Activated T-cell treated with anti-CD3 and anti-CD28 coated beads, Interleukin-2, amount 50 U/mL, for 1 hour (primary cell): ENCODE measurements around the gene MARK2.
"Not testable (repeated sequence)": the region's sequence is repeated elsewhere in the genome, so short reads cannot be mapped to it uniquely, and the experiment has no call there.

Experiments
- DNase-seq: peaks from one replicate; pipeline ENCODE4 v3.0.0-alpha.2; 2020

Gene MARK2

GRCh38 chr11:63838678-63839507 lies at the start of gene MARK2:
MARK2 (plus strand) TSS chr11:63839110; CDS start chr11:63839507, 397 bp downstream.
- peak; percentile 100 for DNase-seq

GRCh38 chr11:63791495-63792167 lies 47.3 kb upstream of the MARK2 start:
- no peak for DNase-seq

GRCh38 chr11:63793161-63793560 lies 45.7 kb upstream of the MARK2 start:
- no peak for DNase-seq

DNA sequence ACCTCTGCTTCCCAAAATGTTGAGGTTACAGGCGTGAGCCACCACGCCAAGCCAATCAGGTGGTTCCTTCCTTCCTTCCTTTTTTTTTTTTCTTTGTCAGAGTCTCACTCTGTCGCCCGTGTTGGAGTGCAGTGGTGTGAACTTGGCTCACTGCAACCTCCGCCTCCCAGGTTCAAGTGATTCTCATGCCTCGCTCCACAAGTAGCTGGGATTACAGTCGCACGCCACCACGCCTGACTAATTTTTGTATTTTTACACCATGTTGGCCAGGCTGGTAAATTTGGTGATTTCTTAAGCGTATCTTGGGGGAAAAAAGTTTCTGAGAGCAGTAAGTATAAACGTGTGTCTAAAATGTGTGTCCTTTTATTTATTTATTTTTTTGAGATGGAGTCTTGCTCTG lies 43.8 kb upstream of the MARK2 start:
- DNase-seq = no peak

DNA sequence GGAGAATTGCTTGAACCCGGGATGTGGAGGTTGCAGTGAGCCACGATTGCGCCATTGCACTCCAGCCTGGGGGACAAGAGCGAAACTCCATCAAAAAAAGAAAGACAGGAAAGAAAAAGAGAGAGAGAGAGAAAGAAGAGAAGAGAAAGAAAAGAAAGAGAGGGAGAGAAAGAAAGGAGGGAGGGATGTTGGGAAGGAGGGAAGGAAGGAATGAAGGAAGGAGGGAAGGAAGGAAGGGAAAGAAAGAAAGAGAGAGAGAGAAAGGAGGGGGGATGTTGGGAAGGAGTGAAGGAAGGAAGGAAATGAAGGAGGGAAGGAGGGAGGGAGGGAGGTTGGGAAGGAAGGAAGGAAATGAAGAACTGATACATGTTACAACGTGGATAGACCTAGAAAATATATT lies 38.0 kb upstream of the MARK2 start:
- DNase-seq = no peak

DNA sequence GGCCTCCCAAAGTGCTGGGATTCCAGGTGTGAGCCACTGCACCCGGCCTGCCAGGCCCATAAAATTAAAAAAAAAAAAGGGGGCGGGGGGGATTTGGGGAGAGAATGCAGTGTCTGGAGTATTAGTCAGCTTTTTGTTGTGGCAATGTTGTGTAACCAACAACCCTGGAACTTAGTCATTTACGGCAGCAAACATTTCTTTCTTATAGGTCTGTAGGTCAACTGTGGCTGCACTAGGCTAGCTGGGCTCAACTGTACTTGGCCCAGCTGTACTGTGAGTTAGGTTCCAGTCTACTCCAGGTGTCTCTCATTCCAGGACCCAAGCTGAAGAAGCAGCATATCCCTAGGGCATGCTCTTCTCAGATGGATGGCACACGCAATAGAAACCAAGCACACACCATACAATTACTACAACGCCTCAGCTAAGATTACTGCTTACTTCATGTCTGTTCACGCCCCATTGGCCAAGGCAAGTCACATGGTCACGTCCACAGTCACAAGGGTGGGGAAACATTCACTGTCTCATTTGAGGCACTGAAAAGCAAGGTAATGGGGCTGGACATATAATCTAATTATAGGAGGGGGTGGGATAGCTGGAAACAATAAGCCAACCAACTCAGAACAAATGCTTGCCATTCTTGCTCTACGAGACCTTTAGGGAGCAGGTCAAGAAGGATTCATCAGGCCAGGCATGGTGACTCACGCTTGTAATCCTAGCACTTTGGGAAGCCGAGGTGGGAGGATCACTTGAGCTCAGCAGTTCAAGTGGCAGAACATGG lies 36.1 kb upstream of the MARK2 start:
- no peak for DNase-seq

GRCh38 chr11:63804259-63804658 lies 34.7 kb upstream of the MARK2 start:
- DNase-seq = no peak

GRCh38 chr11:63805844-63806415 lies 33.0 kb upstream of the MARK2 start:
- no peak for DNase-seq

DNA sequence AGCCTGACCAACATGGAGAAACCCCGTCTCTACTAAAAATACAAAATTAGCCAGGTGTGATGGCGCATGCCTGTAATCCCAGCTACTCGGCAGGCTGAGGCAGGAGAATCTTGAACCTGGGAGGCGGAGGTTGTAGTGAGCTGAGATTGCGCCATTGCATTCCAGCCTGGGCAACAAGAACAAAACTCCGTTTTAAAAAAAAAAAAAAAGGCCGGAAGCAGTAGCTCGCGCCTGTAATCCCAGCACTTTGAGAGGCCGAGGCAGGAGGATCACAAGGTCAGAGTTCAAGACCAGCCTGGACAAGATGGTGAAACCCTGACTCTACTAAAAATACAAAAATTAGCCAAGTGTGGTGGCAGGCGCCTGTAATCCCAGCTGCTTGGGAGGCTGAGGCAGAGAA lies 28.5 kb upstream of the MARK2 start:
- not testable (repeated sequence) for DNase-seq

DNA sequence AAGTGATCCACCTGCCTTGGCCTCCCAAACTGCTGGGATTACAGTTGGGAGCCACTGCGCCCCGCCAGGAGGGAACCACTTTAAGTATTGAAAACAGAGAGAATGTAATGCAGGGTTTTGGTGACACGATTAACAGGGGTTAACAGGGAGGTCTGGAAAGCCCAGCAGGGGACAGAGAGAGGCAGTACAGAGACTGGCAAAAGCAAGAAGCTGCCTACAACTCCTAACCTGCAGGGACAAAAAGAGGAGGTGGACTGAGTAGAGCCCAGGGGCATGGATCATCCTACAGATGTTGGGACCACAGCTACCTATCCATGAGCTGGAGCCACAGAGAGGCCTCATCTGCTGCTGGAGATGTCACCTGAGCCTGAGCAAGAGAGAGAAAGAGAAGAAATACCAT lies 27.4 kb upstream of the MARK2 start:
- DNase-seq = no peak

- DNase-seq = peak; percentile 77
These were observed 25.8 kb upstream of the MARK2 start, which contains the start of gene SPINDOC for GRCh38 chr11:63813035-63813562. SPINDOC (plus strand) TSS chr11:63813456; CDS start chr11:63813687, 231 bp downstream.

- peak; percentile 39 for DNase-seq
These were observed 25.1 kb upstream of the MARK2 start for GRCh38 chr11:63813563-63814382.

DNA sequence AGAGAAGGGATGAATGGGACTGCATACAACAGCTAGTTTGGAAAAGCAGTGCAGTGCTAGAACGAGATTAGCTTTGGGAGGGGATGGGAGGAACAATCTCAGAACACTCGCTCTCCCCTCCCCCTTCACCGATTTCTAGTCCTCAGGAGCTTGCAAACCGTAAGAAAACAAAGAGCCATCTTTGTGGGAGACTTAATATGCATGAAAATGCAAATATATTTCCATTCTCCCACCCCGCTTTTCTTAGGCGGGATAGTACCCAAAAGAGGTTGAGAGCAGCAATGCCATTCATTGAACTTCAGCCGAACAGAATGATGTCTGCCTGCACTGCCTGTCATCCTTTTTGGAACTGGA lies 24.6 kb upstream of the MARK2 start:
- DNase-seq = no peak

GRCh38 chr11:63816166-63816565 lies 22.7 kb upstream of the MARK2 start:
- no peak for DNase-seq

DNA sequence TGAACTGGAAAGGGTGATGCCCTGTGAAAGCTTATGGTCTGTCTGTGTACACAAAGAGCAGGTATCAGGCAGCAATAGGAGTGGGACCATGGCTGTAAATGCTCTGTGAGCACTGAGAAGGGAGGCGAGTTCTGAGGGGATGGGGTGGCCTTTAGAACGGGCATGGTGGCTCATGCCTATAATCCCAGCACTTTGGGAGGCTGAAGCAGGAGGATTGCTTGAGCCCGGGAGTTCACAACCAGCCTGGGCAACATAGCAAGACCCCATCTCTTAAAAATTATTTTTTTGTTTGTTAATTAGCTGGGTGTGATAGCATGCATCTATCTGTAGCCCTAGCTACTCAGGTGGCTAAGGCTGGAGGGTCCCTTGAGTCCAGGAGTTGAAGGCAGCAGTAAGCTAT lies 22.2 kb upstream of the MARK2 start:
- no peak for DNase-seq

DNA sequence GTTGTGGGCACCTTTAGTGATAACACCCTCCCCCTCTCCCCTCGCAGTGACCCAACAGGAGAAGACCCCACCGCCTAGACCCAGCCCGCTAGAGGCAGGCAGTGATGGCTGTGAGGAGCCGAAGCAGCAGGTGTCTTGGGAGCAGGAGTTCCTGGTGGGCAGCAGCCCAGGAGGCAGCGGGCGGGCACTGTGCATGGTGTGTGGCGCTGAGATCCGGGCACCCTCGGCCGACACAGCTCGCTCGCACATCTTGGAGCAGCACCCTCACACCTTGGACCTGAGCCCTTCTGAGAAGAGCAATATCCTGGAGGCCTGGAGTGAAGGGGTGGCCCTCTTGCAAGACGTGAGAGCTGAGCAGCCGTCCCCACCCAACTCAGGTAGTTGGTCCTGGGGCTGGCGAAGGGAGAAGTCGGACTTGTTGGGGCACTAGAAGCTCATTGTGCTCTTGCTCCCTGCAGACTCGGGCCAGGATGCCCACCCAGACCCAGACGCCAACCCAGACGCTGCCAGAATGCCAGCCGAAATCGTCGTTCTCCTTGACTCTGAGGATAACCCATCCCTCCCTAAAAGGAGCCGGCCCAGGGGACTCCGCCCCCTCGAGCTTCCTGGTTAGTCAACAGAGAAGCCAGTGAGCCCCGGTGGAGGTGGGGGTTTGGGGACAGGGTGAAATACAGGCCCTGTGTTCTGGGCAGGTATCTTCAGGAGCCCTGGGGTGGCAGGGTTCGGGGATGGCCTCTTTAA lies 21.0 kb upstream of the MARK2 start:
- no peak for DNase-seq

DNA sequence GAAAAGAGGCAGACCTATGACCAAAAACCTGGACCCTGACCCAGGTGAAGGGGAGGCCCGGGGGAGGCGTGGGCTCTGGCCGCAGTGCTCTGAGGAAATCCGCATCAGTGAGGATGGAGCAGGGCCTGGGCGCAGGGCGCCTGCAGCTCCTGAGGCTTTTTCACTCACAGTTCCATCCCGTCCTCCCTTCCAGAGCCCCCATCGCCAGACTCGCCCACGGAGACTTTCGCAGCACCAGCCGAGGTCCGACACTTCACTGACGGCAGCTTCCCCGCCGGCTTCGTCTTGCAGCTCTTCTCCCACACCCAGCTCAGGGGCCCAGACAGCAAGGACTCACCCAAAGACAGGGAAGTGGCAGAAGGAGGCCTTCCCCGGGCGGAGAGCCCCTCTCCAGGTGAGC lies 20.3 kb upstream of the MARK2 start:
- no peak for DNase-seq

GRCh38 chr11:63821411-63821810 lies 17.5 kb upstream of the MARK2 start:
- no peak for DNase-seq

DNA sequence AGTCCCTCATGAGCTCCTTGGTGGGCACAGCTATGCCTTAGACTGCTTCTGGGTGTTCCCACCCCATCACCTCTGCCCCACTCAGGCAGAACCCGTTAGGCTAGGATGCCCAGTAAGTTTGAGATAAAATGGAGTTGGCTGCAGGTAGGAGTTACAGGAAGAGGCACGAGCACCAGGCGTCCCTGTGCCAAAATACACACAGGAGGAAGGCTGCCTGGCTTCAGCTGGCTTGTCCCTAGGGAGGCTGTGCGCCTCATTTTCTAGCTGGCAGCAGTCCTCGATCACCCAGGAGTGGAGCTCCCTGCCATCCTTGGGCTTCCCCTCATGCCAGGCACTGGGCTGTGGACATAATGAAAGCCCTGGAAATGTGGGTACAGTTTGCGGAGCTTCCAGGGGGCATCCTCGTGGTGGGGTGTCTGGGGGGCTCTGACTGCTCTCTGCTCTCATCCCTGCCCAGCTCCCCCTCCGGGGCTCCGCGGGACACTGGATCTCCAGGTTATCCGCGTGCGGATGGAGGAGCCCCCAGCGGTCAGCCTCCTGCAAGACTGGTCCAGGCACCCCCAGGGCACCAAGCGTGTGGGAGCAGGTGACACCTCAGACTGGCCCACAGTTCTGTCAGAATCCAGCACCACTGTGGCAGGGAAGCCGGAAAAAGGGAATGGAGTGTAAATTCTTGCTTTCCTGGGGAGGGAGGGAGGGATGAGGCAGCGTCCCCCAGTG lies 12.3 kb upstream of the MARK2 start:
- DNase-seq = no peak

DNA sequence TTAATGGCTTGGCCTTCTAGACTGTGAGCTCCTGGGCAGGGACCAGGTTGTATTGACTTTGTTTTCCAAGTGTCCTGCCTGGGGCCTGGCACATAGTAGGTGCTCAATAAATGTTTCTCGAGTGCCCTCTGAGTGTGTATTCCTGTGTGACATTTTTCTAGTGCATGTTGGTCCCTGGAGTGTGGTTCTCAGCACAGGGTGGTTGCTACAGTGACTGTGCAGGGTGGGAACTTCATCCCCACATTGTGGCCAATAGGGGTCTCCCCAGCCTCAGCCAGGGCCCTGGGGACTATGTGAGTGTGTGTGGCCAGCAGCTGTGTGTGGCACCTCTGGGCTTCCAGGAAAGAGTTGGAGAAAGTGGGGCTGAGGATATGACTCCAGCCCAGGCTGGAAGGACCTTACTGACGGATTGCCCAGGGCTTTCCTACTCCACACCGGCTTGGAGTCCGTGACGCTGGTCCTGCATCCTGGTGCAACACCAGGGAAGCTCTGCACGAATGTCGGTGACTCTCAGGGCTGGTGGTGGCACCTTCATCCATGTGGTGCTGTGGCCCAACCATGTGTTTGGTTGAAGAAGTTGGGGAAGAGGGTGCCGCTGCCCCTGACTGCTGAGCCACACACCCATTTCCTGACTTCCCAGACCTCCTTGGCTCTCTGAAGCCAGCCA lies 9.0 kb upstream of the MARK2 start:
- DNase-seq = no peak
